HG02840 (cell line): ENCODE results near the gene RHEBL1.

ENCODE experiments used
- ATAC-seq: cut with Tn5 transposase; IDR thresholded peaks from one replicate; pipeline ENCODE4 v1.9.1; 2021; ENCODE audit warnings: mild to moderate bottlenecking, moderate library complexity, moderate number of reproducible peaks; ENCODE audit not compliant: unreplicated experiment, low FRiP score

The RHEBL1 gene

GRCh38 chr12:49055092-49055491, 14.7 kb downstream of the RHEBL1 start:
- ATAC-seq = no peak

DNA sequence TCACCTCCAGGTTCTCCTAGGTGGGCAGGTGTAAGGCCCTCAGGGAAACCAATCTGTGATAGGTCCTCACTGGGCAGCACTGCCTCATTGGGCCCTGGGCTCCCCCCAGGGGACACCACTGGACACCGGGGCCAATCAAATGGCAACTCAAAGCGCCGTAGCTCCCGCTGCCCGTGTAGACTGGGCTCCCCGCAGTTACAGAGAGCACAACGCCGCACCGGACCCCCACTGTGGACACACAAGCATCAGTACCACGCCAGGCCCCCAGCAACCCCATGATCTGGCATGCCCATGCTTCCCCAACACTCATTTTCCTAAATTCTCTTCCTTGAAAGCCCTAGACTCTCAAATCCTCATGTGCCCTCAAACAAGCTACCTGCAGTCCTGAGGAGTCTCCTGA, 15.3 kb downstream of the RHEBL1 start:
- ATAC-seq = no peak

GRCh38 chr12:49054096-49054495, 15.7 kb downstream of the RHEBL1 start:
- no peak for ATAC-seq

DNA sequence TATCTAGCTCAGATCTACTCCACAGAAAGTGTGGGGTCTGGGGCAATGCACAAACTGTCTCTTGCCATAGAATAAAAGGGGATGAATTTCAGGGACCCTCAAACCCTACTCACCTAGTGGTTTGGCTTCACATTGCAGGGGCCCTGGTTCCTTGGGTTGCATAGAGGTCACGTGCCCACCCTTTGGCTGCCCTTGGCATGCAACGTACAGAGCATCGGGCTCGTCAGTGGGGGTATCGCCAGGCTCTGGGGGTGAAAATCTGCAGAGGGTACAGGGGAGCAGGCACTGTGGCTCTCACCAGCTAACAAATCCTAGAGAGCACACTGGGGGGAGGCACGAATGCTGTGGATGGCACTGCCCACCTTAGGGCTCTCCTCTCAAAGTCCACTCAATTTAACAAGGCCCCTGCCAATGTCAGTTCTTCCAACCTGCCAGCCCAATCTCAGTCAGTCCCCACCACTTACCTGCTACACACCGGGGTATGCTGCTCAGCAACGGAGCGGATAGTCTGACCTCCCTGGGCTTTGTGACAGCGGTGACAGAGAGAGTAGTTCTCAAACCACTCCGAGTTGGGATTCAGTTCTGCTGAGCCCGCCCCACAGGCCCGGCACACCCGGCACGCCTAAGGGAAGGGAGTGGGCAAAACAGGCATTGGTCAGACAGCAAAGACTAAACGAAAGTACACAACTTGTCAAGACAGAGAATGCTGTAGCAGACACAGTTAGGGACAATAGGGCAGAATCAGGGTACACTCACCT, 17.1 kb downstream of the RHEBL1 start:
- no peak for ATAC-seq

DNA sequence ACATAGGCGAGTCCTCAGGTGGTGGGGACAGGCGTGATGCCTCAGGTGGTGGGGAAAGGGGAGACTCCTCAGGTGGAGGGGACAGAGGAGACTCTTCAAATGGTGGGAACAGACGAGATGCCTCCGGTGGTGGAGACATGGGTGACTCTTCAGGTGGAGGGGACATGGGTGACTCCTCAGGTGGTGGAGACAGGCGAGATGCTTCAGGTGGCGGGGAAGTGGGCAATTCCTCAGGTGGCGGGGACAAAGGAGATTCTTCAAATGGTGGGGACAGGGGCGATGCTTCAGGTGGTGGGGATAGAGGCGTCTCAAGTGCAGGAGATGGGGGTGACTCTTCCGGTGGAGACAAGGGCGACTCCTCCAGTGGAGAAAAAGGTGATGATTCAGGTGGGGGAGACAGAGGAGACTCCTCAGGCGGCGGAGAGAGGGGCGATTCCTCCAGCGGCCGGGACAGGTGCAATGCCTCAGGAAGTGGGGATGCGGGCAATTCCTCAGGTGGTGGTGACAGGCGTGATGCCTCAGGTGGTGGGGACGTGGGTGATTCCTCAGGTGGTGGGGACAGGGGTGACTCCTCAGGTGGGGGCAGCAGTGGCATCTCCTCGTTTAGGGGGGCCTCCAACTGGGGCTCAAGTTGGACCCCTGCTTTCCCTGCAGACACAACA, 17.9 kb downstream of the RHEBL1 start:
- ATAC-seq = no peak

GRCh38 chr12:49051373-49051764, 18.4 kb downstream of the RHEBL1 start:
- no peak for ATAC-seq

DNA sequence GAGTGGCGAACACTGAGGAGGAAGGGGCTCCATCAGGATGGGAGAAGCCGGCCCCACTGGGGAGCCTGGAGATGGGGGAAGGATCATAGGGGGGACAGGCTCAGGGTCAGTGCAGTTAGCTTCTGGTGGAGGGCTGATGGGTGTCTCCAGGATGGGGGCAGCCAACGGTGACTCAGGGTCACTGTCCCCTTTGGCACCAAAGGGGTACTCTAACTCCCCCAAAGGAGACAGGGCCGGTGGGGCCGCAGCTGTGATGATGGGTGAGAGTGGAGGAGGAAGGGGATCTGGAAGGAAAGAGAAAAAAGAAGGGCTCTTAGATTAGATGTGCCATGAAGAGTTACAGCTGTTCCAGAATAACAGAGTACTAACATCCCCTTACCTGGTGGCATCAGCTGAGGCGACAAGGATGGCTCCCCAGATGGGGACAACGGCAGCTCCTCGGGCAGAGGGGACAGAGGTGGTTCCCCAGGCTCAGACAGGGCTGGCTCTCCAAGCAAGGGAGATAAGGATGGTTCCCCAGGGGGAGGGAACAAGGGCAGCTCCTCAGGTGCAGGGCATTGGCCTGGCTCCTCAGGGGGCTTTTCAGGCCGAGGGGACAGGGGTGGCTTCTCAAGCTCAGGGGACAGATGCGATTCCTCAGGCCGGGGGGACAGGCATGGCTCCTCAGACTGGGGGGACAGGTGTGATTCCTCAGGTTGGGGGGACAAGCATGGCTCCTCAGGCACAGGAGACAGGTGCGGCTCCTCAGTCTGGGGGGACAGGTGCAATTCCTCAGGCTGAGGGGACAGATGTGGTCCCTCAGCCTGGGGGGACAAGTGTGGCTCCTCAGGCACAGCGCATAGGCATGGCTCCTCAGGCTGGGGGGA, 19.0 kb downstream of the RHEBL1 start:
- ATAC-seq = no peak

GRCh38 chr12:49049566-49050224, 20.1 kb downstream of the RHEBL1 start:
- ATAC-seq = no peak

DNA sequence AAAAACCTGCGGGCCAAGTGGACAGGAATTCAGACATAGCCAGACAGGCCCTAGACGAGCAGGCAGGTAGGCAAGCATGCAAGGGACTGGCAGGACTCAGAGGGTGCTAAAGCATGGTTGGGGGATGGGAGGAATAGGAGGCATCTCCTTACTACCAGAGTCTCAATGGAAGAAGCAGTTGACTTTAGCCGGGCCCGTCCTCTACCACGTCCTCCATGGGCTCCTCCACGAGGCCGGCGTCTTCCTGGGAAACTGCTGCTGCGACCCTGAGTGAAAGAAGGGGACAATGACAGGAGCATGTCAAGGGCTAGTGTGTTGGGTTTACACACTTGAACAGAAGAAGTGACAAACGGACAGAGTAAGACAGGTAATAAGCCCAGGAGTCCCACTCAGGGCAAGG, 20.8 kb downstream of the RHEBL1 start:
- ATAC-seq = no peak

GRCh38 chr12:49046129-49046895, 23.5 kb downstream of the RHEBL1 start:
- ATAC-seq = no peak

- ATAC-seq = no peak
Measured at GRCh38 chr12:49044660-49045059, 25.1 kb downstream of the RHEBL1 start.

GRCh38 chr12:49043856-49044258, 25.9 kb downstream of the RHEBL1 start:
- ATAC-seq = no peak

GRCh38 chr12:49043241-49043640, 26.5 kb downstream of the RHEBL1 start:
- no peak for ATAC-seq

- no peak for ATAC-seq
Measured at GRCh38 chr12:49041881-49042484, 27.8 kb downstream of the RHEBL1 start.

DNA sequence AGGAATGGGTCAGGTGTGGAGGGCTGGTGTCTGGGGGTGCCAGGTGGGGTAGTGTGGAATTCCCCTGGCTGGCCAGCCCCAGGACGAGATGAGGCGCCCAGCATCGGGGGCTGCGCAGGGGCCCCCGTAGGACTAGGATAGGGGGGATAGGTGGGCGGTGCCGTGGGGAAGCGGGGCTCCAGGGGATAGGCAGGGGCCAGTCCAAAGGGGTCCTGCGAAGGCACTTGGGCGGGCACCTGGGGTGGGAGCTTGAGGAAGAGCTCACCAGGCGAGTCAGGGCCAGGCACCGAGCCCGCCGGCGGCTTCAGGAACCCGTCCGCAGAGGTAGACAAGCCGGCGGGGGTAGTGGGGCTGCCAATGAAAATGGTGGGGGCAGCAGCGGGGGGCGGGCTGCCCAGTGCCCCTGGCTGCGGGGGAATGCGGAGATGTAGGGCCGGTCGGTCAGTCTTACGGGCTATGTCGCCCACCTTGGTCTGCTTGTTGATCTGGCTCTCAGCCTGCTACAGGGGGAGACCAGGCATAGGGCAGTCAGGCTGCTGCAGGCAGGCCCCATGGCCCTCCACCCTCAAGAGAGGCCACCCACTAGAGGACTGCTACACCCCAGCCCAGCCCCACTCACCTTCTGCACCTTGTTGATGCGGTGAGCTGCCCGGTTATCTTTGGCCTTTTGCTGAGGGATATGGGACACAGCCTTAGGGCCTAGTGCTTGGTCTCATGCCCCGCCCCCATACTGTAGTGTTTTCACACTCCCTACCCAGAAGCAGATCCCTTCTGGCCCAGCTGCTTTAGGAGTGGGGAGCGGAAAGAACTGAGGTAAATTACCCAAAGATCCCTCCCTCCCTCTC, 28.5 kb downstream of the RHEBL1 start:
- no peak for ATAC-seq

- ATAC-seq = no peak
Measured at GRCh38 chr12:49040364-49040855, 29.4 kb downstream of the RHEBL1 start.

DNA sequence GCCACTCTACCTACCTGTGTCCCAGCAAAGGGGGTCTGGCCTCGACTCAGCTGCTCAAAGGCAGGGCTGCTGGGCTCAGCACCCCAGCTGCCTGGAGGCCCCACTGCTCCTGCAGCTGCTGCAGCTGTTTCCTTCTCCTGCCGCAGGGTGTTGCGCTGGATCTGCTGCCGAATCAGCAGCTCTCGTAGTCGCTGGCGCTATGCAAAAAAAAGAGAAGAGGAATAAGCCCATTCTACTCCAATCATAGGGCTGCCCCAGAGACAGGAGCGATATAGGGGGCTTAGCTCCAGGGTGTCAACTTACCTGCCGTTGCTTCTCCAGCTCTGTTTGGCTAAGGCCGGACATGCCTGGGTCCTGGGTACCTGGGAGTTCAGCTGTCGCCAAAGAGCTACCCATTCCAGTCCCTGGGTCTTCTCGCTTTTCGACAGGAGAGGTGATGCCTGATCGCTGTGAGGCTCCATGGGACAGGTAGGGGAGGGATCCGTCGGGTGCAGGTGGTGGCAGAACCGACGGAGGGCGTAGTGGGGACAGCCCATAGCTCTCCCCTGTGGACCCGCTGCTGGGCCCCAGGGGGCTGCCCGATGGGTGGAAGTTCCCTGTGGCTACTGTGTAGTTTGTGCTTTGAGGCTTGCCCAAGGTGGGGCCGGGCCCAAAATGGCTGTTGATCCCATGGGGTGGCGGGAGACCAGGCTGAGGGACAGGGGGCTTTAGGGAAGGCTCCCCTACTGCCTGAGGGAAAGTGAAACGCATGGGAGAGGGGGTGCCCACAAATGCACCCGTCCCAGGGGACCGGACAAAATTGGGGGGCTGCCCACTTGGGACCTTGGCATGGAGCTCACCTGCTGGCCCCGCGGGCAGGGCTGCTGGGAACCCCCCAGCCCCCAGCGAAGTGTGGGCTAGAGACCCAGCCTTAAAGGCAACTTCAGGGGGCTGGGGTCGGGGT, 30.1 kb downstream of the RHEBL1 start:
- no peak for ATAC-seq
